ENCODE measurements around the gene MMP17. TPM values are rescaled to one million over a fixed set of nuclear protein-coding genes. Genes with fewer than 3 reads are reported as not detected.
"Not testable (repeated sequence)": the region's sequence is repeated elsewhere in the genome, so short reads cannot be mapped to it uniquely, and the experiment has no call there.

The MMP17 gene
- total RNA-seq, 1 donor from 2014 or later: 2.0 TPM

- no peak for DNase-seq (ENCODE audit: low spot score)
Observed at GRCh38 chr12:131864469-131864868, 36.3 kb downstream of the MMP17 start.

GRCh38 chr12:131865180-131865875 is 37.1 kb downstream of the MMP17 start:
- no peak for DNase-seq (ENCODE audit: low spot score)

- no peak for DNase-seq (ENCODE audit: low spot score)
Observed at GRCh38 chr12:131867471-131867870, 39.3 kb downstream of the MMP17 start.

DNA sequence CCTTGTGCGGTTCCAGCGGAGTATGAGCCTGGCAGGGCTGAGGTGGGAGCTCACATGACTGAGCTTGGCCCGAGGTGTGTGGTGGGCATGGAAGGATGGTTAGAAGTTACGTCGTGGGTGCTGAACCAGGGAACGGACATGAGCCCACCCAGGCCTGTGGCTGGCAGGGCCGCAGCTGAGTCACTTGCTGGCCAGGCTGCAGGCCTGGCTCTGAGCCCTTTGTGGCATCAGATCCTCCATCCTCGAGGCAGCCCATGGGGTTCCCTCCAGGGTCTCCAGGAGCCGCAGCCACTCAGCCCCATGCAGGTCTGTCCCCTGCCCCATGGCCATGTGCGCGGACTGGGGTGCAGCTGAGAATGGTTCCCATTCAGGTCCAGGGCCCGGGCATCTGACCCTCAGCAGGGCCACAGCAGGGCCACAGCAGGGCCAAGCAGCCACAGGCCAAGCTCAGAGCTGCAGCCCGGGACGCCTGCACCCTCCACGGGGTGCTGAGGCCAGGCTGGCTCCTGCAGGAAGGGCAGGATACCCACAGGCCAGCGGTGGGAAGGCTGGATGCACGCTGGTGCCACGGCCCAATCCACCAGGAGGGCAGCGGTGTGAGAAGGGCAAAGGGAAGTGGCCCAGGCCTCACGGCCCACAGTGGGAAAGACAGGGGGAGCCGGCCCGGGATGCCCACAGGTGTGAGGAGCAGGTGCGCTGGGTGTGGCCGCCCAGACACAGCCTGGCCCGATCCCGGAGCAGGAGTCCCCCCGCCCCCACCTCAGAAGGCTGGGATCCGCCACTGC is 39.9 kb downstream of the MMP17 start:
- no peak for DNase-seq (ENCODE audit: low spot score)

- DNase-seq (ENCODE audit: low spot score): no peak
Observed at GRCh38 chr12:131869871-131870418, 41.8 kb downstream of the MMP17 start.

- no peak for DNase-seq (ENCODE audit: low spot score)
Observed at GRCh38 chr12:131871677-131872076, 43.5 kb downstream of the MMP17 start.

- no peak for DNase-seq (ENCODE audit: low spot score)
Observed at GRCh38 chr12:131872154-131873051, 44.2 kb downstream of the MMP17 start.

DNA sequence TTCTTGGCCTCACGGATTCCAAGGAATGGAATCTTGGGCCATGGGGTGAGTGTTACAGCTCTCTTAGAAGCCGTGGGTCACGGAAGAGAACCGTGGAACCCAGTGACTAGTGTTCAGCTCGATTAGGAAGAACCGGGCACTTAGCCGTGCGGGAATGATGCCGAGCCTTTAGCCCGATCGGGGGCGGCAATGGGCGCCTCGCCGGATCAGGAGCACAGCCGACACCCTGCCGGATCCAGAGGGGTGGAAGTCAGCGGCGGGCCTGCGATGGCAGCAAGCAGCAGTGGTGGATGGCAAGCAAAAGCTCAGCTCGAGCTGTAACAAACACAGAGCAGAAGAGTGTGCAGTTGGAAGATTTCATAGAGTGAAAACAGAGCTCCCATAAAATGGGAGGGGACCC is 45.1 kb downstream of the MMP17 start:
- no peak for DNase-seq (ENCODE audit: low spot score)

DNA sequence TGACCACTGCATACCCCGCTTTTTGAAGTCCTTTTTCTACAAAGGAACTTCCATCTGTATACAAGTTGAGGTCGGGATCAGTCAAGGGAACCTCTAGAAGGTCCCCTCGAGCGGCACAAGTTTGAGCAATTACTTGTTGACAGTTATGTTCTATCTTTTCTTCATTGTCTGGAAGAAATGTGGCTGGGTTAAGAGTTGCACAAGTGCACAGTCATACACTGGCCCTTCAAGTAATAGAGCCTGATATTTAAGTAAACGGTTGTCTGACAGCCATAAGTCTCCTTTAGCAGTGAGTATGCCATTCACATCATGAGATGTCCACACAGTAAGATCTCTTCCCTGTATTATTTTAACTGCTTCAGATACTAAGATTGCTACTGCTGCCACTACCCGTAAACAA is 46.8 kb downstream of the MMP17 start:
- not testable (repeated sequence) for DNase-seq (ENCODE audit: low spot score)

GRCh38 chr12:131877216-131877615 is 49.0 kb downstream of the MMP17 start:
- DNase-seq (ENCODE audit: low spot score): not testable (repeated sequence)

DNA sequence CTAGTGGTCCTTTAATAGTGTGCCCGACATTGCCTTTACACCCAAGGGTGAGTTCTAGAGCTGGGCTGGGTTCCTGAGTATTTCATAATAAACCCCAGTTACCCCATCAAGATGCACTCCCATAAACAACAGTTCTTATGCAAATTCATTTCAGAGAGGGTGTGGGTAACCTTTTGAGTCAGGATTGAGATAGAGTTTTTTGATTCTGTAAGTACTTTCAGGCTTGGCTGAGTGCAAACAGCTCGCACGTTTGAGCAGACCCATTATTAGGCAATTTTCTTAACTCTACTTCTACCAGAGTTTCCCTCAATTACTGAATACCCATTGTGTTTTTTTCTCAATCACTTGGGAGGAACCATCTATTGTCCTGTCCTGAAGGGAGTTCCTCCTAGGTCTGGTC is 50.2 kb downstream of the MMP17 start:
- not testable (repeated sequence) for DNase-seq (ENCODE audit: low spot score)

DNA sequence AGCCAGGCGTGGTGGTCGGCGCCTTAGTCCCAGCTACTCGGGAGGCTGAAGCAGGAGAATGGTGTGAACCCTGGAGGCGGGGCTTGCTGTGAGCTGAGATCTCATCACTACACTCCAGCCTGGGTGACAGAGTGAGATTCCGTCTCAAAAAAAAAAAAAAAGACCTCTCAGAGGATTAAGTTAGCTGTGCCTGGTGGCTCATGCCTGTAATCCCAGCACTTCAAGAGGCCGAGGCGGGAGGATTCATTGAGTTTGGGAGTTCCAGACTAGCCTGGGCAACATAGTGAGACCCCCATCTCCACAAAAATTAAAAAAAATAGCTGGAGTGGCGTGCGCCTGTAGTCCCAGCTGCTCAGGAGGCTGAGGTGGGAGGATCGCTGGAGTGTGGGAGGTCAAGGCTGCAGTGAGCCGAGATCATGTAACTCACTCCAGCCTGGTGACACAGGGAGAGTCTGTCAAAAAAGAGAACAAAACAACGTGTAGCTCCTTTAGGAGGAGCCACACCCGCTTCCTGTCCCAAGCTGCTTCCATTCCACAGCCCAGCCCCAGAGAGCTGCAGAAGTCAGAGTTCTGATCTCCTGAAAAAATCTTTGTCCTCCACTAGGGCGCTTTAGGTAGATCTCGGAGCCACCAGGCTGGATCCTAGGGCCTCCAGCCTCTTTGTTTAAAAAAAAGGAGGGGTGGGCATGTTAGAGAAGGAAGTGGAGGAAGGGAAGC is 54.8 kb downstream of the MMP17 start:
- no peak for DNase-seq (ENCODE audit: low spot score)

DNA sequence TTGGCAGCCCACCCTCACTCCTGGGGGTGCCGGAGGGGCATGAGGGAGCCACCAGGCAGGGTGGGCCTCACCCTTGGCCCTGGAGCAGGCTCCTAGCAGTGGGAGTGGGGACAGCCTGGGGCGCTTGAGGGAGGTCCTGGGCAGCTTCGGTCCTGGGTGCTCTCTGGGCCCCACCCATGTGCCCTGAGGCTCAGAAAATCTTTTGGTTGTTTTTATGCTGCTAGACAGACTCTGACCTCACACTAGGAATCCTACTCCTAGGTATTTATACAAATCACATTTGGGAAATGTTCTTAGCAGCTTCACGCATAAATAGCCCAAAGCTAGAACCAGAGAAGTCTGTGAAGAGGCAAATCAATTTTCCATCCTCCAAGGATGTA is 55.3 kb downstream of the MMP17 start:
- DNase-seq (ENCODE audit: low spot score): no peak

DNA sequence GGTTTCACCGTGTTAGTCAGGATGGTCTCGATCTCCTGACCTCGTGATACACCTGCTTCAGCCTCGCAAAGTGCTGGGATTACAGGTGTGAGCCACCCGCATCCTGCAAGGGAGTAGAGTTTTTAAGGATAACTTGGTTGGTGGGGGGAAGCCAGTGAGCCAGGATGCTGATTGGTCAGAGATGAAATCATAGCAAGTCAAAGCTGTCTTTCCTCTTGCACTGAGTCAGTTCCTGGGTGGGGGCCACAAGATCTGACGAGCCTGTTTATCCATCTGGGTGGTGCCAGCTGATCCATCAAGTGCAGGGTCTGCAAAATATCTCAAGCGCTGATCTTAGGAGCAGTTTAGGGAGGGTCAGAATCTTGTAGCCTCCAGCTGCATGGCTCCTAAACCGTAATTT is 56.9 kb downstream of the MMP17 start:
- DNase-seq (ENCODE audit: low spot score): not testable (repeated sequence)

GRCh38 chr12:131885543-131886057 is 57.4 kb downstream of the MMP17 start:
- DNase-seq (ENCODE audit: low spot score): no peak

GRCh38 chr12:131891722-131892121 is 63.5 kb downstream of the MMP17 start:
- DNase-seq (ENCODE audit: low spot score): not testable (repeated sequence)

GRCh38 chr12:131892711-131893604 is 64.8 kb downstream of the MMP17 start:
- DNase-seq (ENCODE audit: low spot score): no peak

DNA sequence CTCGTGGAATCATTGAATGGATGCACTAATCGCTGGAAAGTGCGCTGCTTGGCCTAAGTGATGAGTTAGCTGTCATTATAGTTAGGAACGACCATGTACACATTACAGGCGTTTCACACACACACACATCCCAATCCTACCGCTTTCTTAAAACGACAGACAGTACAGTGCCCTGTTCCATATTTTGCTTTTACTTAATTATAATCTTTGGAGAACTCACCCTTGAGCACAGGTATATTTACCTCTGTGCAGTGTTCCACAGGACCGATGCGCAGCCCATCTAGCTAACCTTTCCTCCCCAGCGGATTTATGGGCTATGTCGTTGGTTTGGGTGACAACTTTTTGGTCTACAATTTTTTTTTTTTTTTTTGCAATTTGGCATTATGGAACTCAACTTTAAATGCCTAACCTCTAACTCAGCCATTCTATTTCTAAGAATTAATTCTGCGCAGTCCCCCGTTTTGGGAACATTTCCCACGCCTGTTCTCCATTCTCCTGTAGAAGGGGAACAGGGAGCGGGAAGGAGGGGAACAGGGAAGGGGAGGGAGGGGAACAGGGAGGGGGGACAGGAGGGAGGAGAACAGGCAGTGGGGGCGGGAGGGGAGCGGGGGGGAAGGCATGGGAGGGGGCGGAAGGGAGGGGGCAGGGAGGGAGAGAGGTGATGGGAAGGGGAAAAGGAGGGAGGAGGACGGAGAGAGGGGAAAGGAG is 65.6 kb downstream of the MMP17 start:
- peak; percentile 54 for DNase-seq (ENCODE audit: low spot score)

- DNase-seq (ENCODE audit: low spot score): peak; percentile 91
Observed at GRCh38 chr12:131894313-131894860, 66.2 kb downstream of the MMP17 start, which contains the start of gene ULK1. Gene ULK1, plus strand, starts transcription at chr12:131894622. Its CDS starts 380 bp downstream, at chr12:131895002.
